Islet precursor cell (in vitro differentiated cells): ENCODE results near the gene BPTF.
"Not testable (repeated sequence)": the region's sequence is repeated elsewhere in the genome, so short reads cannot be mapped to it uniquely, and the experiment has no call there.

Experiments
- DNase-seq: peaks from one replicate; pipeline ENCODE4 v3.0.0-alpha.2; 2018

Gene BPTF

GRCh38 chr17:67980883-67981282 lies 155.6 kb downstream of the BPTF start:
- not testable (repeated sequence) for DNase-seq

- DNase-seq = no peak
Measured at GRCh38 chr17:67982034-67982640, 156.8 kb downstream of the BPTF start.

GRCh38 chr17:67982686-67983382 lies 157.5 kb downstream of the BPTF start:
- DNase-seq = no peak

GRCh38 chr17:67983383-67983688 lies 158.0 kb downstream of the BPTF start:
- DNase-seq = no peak

- no peak for DNase-seq
Measured at GRCh38 chr17:67990909-67991308, 165.6 kb downstream of the BPTF start.

GRCh38 chr17:67992548-67993152 lies 167.3 kb downstream of the BPTF start:
- no peak for DNase-seq

GRCh38 chr17:67993153-67993997 lies 168.1 kb downstream of the BPTF start:
- peak; percentile 92 for DNase-seq

GRCh38 chr17:67993998-67994361 lies 168.7 kb downstream of the BPTF start:
- no peak for DNase-seq

GRCh38 chr17:67994817-67995569 lies 169.7 kb downstream of the BPTF start:
- peak; percentile 26 for DNase-seq

GRCh38 chr17:67995570-67996263 lies 170.4 kb downstream of the BPTF start:
- peak; percentile 65 for DNase-seq

GRCh38 chr17:67996301-67997171 lies 171.2 kb downstream of the BPTF start, which contains the start of gene C17orf58:
TSS of gene C17orf58 (minus strand) at chr17:67996469. CDS start at chr17:67996198, 271 bp downstream.
- peak; percentile 76 for DNase-seq

GRCh38 chr17:67998466-67998865 lies 173.2 kb downstream of the BPTF start:
- no peak for DNase-seq

- peak; percentile 68 for DNase-seq
Measured at GRCh38 chr17:67999291-67999911, 174.1 kb downstream of the BPTF start.

GRCh38 chr17:68004201-68004600 lies 178.9 kb downstream of the BPTF start:
- DNase-seq = no peak

GRCh38 chr17:68006797-68007196 lies 181.5 kb downstream of the BPTF start:
- no peak for DNase-seq

- peak; percentile 86 for DNase-seq
Measured at GRCh38 chr17:68011199-68011665, 185.9 kb downstream of the BPTF start.

GRCh38 chr17:68013385-68013784 lies 188.1 kb downstream of the BPTF start:
- no peak for DNase-seq

- no peak for DNase-seq
Measured at GRCh38 chr17:68015081-68015723, 189.9 kb downstream of the BPTF start.

- DNase-seq = no peak
Measured at GRCh38 chr17:68016838-68017237, 191.5 kb downstream of the BPTF start.

GRCh38 chr17:68018493-68018892 lies 193.2 kb downstream of the BPTF start:
- DNase-seq = not testable (repeated sequence)
